NB4 (cell line): ENCODE measurements around the gene ENC1.

ENCODE experiments used
- CTCF ChIP-seq: IDR thresholded peaks from one replicate; pipeline ENCODE4 v1.5.1; 2012; ENCODE audit warnings: low read depth, low read length
- MAX ChIP-seq: IDR thresholded peaks from 2 replicates; pipeline ENCODE4 v1.6.1; 2011; ENCODE audit warnings: low read depth, low read length
- POLR2A ChIP-seq: IDR thresholded peaks from 2 replicates; pipeline ENCODE4 v1.6.1; 2011; ENCODE audit warnings: mild to moderate bottlenecking; ENCODE audit not compliant: insufficient read length; ENCODE audit errors: extremely low read depth

DNA sequence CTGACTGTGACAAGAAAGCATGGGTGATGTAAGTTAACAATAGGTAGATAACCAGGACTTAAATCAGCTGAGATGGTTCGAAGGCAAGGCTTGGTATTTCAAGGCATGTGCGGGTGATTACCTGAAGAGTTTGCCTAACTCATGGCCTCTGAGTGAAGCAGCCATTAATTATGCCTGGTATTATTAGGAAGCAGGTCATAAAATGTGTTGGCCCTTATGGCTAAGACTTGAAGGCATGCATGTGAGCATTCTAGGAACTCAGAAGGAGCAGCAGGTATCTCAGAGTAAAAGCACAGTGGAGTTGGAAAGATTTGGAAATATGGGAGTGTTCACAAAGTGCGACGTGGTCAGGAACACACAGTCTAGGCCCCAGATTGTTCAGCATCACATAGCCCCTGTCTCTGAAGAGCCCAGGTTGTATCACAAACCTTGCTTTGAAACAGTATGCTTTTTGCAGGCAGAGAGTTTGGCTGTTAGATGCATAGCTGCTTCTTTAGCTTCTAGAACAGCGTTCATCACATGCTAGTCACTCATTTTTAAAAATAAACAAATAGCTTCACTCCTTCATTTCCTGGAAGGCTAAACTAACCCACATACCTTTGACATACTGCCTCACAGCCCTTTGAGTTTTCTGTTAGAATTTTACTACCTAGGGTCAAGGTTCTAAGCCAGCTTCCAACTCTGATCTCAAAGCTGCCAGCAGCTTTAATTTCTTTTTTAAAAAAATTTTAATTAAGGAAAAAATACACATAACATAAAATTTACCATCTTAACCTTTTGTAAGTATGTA is 46.6 kb upstream of the ENC1 start:
- TF ChIP-seq POLR2A, result no peak
- TF ChIP-seq MAX, result no peak
- TF ChIP-seq CTCF, result no peak
